HepG2 (cell line): ENCODE data around the gene AMN. TPM values are rescaled to one million over a fixed set of nuclear protein-coding genes. Genes with fewer than 3 reads are reported as not detected.

Experiments
- ATAC-seq: fragments of 200-7000 bp; cut with Tn5 transposase; 3 replicates; pipeline ENCODE4 v1.9.1; 2020; ENCODE audit warnings: mild to moderate bottlenecking, moderate library complexity
- BruUV-seq: library from RNA; stranded (reverse); fragments of 400-500 nt; replicated peaks from 2 replicates; lab custom pipeline; 2021; lab: Mats Ljungman, UMichigan
- CTCF ChIA-PET: fragments of 300-600 bp; formaldehyde crosslinking; extraction: SDS; loops from one replicate; lab custom pipeline; 2021; ENCODE audit warnings: low total read pairs, inconsistent platforms, low intra/inter-chr PET ratio; lab: Yijun Ruan, JAX
- POLR2A ChIA-PET: fragments of 350-600 bp; sonication (Branson Sonifier 250); formaldehyde crosslinking; loops from one replicate; lab custom pipeline; 2020; ENCODE audit warnings: antibody characterized with exemption, inconsistent platforms; lab: Yijun Ruan, JAX
- DNase-seq: peaks from one replicate; pipeline ENCODE4 v3.0.0-alpha.2; 2015; ENCODE audit warnings: low spot score
- FAIRE-seq: peaks from 3 replicates; lab custom pipeline; 2011; peaks lifted over from hg19 to GRCh38; lab: Jason Lieb, UNC
- H2AFZ ChIP-seq: one replicate; pipeline ENCODE4 v1.6.1; 2011; ENCODE audit warnings: low read length, inconsistent platforms
- H3K27ac ChIP-seq: fragments of 300-600 bp; 3 replicates; pipeline ENCODE4 v1.8.0; 2011; ENCODE audit warnings: mixed run types, mild to moderate bottlenecking, mixed read lengths, low read length, inconsistent platforms; ENCODE audit not compliant: insufficient read depth; ENCODE audit errors: extremely low read length
- H3K27me3 ChIP-seq, 2 experiments: fragments of 200-600 bp in 1 of 2; 2 replicates in 1 of 2; 3 replicates in 1 of 2; pipeline versions ENCODE4 v1.6.0 to v1.8.0; 2011; ENCODE audit warnings: low read length in 2 of 2, mild to moderate bottlenecking in 2 of 2, moderate library complexity in 2 of 2, inconsistent platforms in 1 of 2; ENCODE audit not compliant: insufficient read depth in 2 of 2, control insufficient read depth in 1 of 2
- H3K36me3 ChIP-seq, 2 experiments: fragments of 200-600 bp in 1 of 2; replicated peaks in 1 of 2; 2 replicates in 1 of 2; 3 replicates in 1 of 2; pipeline versions ENCODE4 v1.5.1 to v1.8.0; 2011; ENCODE audit warnings: low read length in 2 of 2, inconsistent platforms in 1 of 2; ENCODE audit not compliant: insufficient read depth in 2 of 2, control insufficient read depth in 1 of 2
- H3K4me1 ChIP-seq: 2 replicates; pipeline ENCODE4 v1.5.1; 2012; ENCODE audit warnings: low read length, inconsistent platforms; ENCODE audit not compliant: insufficient read depth
- H3K4me2 ChIP-seq: 2 replicates; pipeline ENCODE4 v1.6.0; 2011; ENCODE audit warnings: low read depth, low read length, inconsistent platforms
- H3K4me3 ChIP-seq, 3 experiments: fragments of 200-600 bp in 1 of 3; sonication (generic), shearing (Covaris generic) in 1 of 3; replicated peaks in 1 of 3; 2 replicates each; pipeline ENCODE4 v1.5.1; 2011 to 2016; ENCODE audit warnings: low read length in 3 of 3, inconsistent platforms in 2 of 3, low read depth in 2 of 3, mild to moderate bottlenecking in 2 of 3, control low read depth in 1 of 3, mixed read lengths in 1 of 3; ENCODE audit not compliant: insufficient read depth in 1 of 3
- H3K79me2 ChIP-seq: one replicate; pipeline ENCODE4 v1.6.1; 2011; ENCODE audit warnings: low read length, inconsistent platforms; ENCODE audit not compliant: insufficient read depth
- H3K9ac ChIP-seq: 2 replicates; pipeline ENCODE4 v1.6.0; 2011; ENCODE audit warnings: mild to moderate bottlenecking, low read depth, low read length, inconsistent platforms; ENCODE audit not compliant: insufficient read depth
- H3K9me3 ChIP-seq: 2 replicates; pipeline ENCODE4 v1.5.1; 2012; ENCODE audit warnings: mild to moderate bottlenecking, low read length
- H4K20me1 ChIP-seq: 2 replicates; pipeline ENCODE4 v1.6.0; 2011; ENCODE audit warnings: inconsistent platforms, mild to moderate bottlenecking, low read length, moderate library complexity; ENCODE audit not compliant: insufficient read depth
- ATF7-NPFF ChIP-seq: sonication (generic); formaldehyde crosslinking; IDR thresholded peaks from 2 replicates; pipeline ENCODE4 v1.8.1; 2023; ENCODE audit warnings: mild to moderate bottlenecking, low read depth, missing genetic modification reagents, moderate library complexity
- EHMT2 ChIP-seq: fragments of 200-600 bp; sonication (generic); IDR thresholded peaks from 2 replicates; pipeline ENCODE4 v1.7.0; 2017; ENCODE audit warnings: antibody characterized with exemption, low read depth, low read length, borderline replicate concordance
- EZH2 ChIP-seq: conservative IDR thresholded peaks from 2 replicates; pipeline ENCODE4 v1.6.1; 2012; ENCODE audit warnings: mild to moderate bottlenecking, low read depth, low read length, moderate library complexity
- GABPB1 ChIP-seq: IDR thresholded peaks from 2 replicates; pipeline ENCODE4 v1.6.1; 2016; ENCODE audit warnings: mild to moderate bottlenecking, missing genetic modification reagents, moderate library complexity, missing compliant biosample characterization
- HMGXB3 ChIP-seq: sonication (generic); formaldehyde crosslinking; IDR thresholded peaks from 2 replicates; pipeline ENCODE4 v1.4.0; 2020; ENCODE audit warnings: missing genetic modification reagents, borderline replicate concordance
- HNRNPK ChIP-seq: fragments of 200-400 bp; formaldehyde crosslinking; IDR thresholded peaks from 2 replicates; pipeline ENCODE4 v1.6.1; 2018; ENCODE audit warnings: low read length, low read depth, moderate library complexity, mild to moderate bottlenecking; ENCODE audit not compliant: poor library complexity, severe bottlenecking
- KAT8 ChIP-seq: IDR thresholded peaks from 2 replicates; pipeline ENCODE4 v1.6.1; 2016; ENCODE audit warnings: missing genetic modification reagents, missing compliant biosample characterization
- MAFF ChIP-seq: IDR thresholded peaks from 2 replicates; pipeline ENCODE4 v1.6.1; 2011; ENCODE audit warnings: low read depth, low read length, improper control_type of control experiment
- RBAK ChIP-seq: sonication (generic); formaldehyde crosslinking; IDR thresholded peaks from 2 replicates; pipeline ENCODE4 v1.5.1; 2020; ENCODE audit warnings: mild to moderate bottlenecking, missing genetic modification reagents
- SP5 ChIP-seq: IDR thresholded peaks from 2 replicates; pipeline ENCODE4 v1.6.1; 2016; ENCODE audit warnings: low read depth, borderline replicate concordance
- TBP ChIP-seq: sonication (generic); formaldehyde crosslinking; IDR thresholded peaks from 2 replicates; pipeline ENCODE4 v1.5.0; 2020; ENCODE audit warnings: missing genetic modification reagents
- ZBTB49 ChIP-seq: sonication (generic); formaldehyde crosslinking; IDR thresholded peaks from 2 replicates; pipeline ENCODE4 v1.4.0; 2020; ENCODE audit warnings: missing genetic modification reagents, borderline replicate concordance
- ZNF17 ChIP-seq: sonication (generic); formaldehyde crosslinking; IDR thresholded peaks from 2 replicates; pipeline ENCODE4 v1.5.0; 2020; ENCODE audit warnings: mild to moderate bottlenecking, missing genetic modification reagents
- ZNF326 ChIP-seq: sonication (generic); formaldehyde crosslinking; IDR thresholded peaks from 2 replicates; pipeline ENCODE4 v1.4.0; 2020; ENCODE audit warnings: missing genetic modification reagents, borderline replicate concordance
- ZNF615 ChIP-seq: sonication (generic); formaldehyde crosslinking; IDR thresholded peaks from 2 replicates; pipeline ENCODE4 v1.5.0; 2020; ENCODE audit warnings: mild to moderate bottlenecking, missing genetic modification reagents, borderline replicate concordance
- ZNF768 ChIP-seq: sonication (generic); formaldehyde crosslinking; IDR thresholded peaks from 2 replicates; pipeline ENCODE4 v1.4.0; 2020; ENCODE audit warnings: missing genetic modification reagents
- WGBS: methylation state at CpG from one replicate; pipeline ENCODE4 v1.1.6; 2017; ENCODE audit warnings: low lambda C conversion rate; 5-methylcytosine and 5-hydroxymethylcytosine counted together
- in situ Hi-C: cut with HindIII; loops from 2 replicates; pipeline ENCODE4 v1.10.0; 2017; ENCODE audit warnings: low pct_unique_long_range_greater_than_20kb; ENCODE audit not compliant: extremely low pct_ligation_motif_present
- intact Hi-C: fragments of 100-400 bp; cut with micrococcal nuclease; formaldehyde crosslinking; loops from one replicate; pipeline ENCODE4 v1.10.0; 2022; ENCODE audit not compliant: unreplicated experiment
- polyA plus RNA-seq, 8 experiments: library from polyadenylated mRNA; depleted of rRNA in 3 of 8; stranded (reverse) in 7 of 8; unstranded in 1 of 8; fragments of >200 nt; fragmentation: Illumina TruSeq in 4 of 8; extraction: Trizol in 4 of 8; gene quantifications; 2 replicates each; pipeline versions ENCODE4 v1.2.1 to v1.2.3, GENCODE V29; 2011 to 2016; ENCODE audit warnings: low read depth in 4 of 8, missing spikeins in 1 of 8, mixed read lengths in 1 of 8; ENCODE audit not compliant: insufficient read depth in 1 of 8
- total RNA-seq, 5 experiments: library from RNA; depleted of rRNA; stranded (reverse); fragments of >200 nt; fragmentation: Illumina TruSeq; extraction: Trizol; gene quantifications; 2 replicates each; pipeline ENCODE4 v1.2.3, GENCODE V29; 2016; ENCODE audit warnings: low read depth in 1 of 5
- TF ChIP-seq, protein P1 (sequence below): IDR thresholded peaks from 2 replicates; pipeline ENCODE4 v1.6.1; 2016; ENCODE audit warnings: missing genetic modification reagents, missing compliant biosample characterization

Gene AMN
- total and polyA plus RNA-seq, 2 of the 13 experiments (the other 11 are each of a cell fraction or from before 2014, with no cell fraction given) = 9.8 to 33.1 TPM

DNA sequence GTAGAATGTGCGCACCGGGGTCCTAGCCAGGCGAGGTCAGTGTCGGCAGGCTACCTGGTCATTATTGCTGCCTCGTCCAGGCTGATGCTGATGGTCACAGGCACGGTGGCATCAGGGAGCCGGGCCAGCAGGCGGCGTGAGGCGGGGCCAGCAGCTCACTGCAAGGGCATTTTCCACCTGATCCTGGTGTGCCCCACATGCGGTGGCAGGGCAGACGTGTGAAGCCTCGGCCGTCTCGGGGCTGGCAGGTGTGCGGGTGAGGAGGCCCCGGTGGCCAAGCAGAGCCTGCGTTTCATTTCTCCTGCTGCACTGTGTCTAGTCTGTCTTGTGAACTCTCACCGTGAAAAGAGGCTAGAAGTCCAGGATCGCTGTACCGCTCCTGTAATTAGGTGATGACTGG, 12.0 kb upstream of the AMN start:
- in situ Hi-C loops = loop anchor here (10.0 kb wide), 1 partner anchor 216 kb away; no protein-coding TSS in a partner anchor
- Histone ChIP-seq H4K20me1 (no peaks in the 10 kb centered on the region), H3K36me3 (peaks cover 1 to 4% of the 10 kb centered on the region in 2 experiments; a peak in 3 of 5 replicates), H3K4me1 (peaks cover 12% of the 10 kb centered on the region), H3K9me3 (no peaks in the 10 kb centered on the region), H3K79me2 (no peaks in the 10 kb centered on the region), H3K4me3 (no peak overlapping the region), H3K27me3 (no peaks in the 10 kb centered on the region), H2AFZ (no peak overlapping the region), H3K4me2 (no peak overlapping the region)
- no TSS peak for BruUV-seq
- intact Hi-C loops = no loop called here
- DNase-seq = no peak
- CTCF ChIA-PET = no interaction called here
- POLR2A ChIA-PET = no interaction called here
- FAIRE-seq = no peak
- WGBS = 92% methylated on average over 10 of the region's 21 CpGs
- TF ChIP-seq ZBTB49 (no peak), ZNF17 (CRISPR knock-in tag) (no peak), HMGXB3 (CRISPR knock-in tag) (no peak), ATF7-NPFF (no peak), EHMT2 (no peak), MAFF (no peak), GABPB1 (CRISPR knock-in tag) (no peak), ZNF615 (CRISPR knock-in tag) (no peak), TBP (CRISPR knock-in tag) (no peak), EZH2 (no peak), ZNF768 (CRISPR knock-in tag) (no peak), SP5 (no peak), RBAK (CRISPR knock-in tag) (no peak), KAT8 (CRISPR knock-in tag) (no peak), HNRNPK (no peak), ZNF326 (CRISPR knock-in tag) (no peak)
- TF ChIP-seq, protein P1, sequence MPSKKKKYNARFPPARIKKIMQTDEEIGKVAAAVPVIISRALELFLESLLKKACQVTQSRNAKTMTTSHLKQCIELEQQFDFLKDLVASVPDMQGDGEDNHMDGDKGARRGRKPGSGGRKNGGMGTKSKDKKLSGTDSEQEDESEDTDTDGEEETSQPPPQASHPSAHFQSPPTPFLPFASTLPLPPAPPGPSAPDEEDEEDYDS (CRISPR knock-in tag) = no peak
- TF ChIP-seq, all 625 proteins: peak for 0
- Histone ChIP-seq H3K27ac (no peak overlapping the region), H3K9ac (no peak overlapping the region)
- no peak for ATAC-seq
